Measurements from ENCODE around the gene IBTK.
"Not testable (repeated sequence)": the region's sequence is repeated elsewhere in the genome, so short reads cannot be mapped to it uniquely, and the experiment has no call there.

IBTK gene

DNA sequence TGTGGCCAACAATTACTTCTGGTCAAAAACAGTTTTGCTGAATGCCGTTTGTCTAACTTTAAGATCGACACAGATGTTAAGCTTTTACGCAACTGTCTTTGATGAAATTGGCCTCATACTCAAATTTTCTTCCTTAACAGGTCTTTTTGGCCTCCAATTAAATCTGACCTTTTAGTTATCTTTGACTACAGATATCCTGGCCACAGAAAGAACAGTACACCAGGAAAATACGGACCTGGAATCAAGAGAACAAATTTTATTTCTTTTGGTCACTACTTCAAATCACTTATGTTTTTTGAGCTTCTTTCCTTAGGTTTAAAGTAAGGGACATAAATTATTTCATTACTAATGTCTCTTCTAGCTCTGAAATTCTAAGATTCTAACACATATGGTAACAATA is 49.8 kb downstream of the IBTK start:
- Histone ChIP-seq H3K36me3 (ENCODE audit: low read length) (peaks cover 69% of the 10 kb centered on the region), H3K4me2 (ENCODE audit: low read depth, low read length, poor library complexity, severe bottlenecking) (no peak overlapping the region), H3K9me2 (replicated peaks; ENCODE audit: insufficient read depth, low read length) (no peaks in the 10 kb centered on the region), H2AFZ (ENCODE audit: low read depth, low read length, severe bottlenecking) (no peak overlapping the region), H3K9ac (ENCODE audit: low read length) (no peak overlapping the region), H3K4me3 (ENCODE audit: insufficient read depth, low read length, poor library complexity, severe bottlenecking) (no peak overlapping the region), H4K20me1 (ENCODE audit: low read depth, low read length) (no peaks in the 10 kb centered on the region), H3K9me3 (ENCODE audit: insufficient read depth, low read length) (no peaks in the 10 kb centered on the region), H3F3A (ENCODE audit: insufficient read depth) (no peaks in the 10 kb centered on the region; the same call in 1 of the 2 replicates), H3K79me2 (ENCODE audit: insufficient read depth, low read length) (no peaks in the 10 kb centered on the region), H3K27ac (ENCODE audit: low read depth, low read length) (no peak overlapping the region), H3K27me3 (ENCODE audit: low read length) (no peaks in the 10 kb centered on the region)
- no peak for TF ChIP-seq EZH2phosphoT487 (conservative IDR thresholded peaks at IDR 0.05; ENCODE audit: low read length)
- TF ChIP-seq, protein P1, sequence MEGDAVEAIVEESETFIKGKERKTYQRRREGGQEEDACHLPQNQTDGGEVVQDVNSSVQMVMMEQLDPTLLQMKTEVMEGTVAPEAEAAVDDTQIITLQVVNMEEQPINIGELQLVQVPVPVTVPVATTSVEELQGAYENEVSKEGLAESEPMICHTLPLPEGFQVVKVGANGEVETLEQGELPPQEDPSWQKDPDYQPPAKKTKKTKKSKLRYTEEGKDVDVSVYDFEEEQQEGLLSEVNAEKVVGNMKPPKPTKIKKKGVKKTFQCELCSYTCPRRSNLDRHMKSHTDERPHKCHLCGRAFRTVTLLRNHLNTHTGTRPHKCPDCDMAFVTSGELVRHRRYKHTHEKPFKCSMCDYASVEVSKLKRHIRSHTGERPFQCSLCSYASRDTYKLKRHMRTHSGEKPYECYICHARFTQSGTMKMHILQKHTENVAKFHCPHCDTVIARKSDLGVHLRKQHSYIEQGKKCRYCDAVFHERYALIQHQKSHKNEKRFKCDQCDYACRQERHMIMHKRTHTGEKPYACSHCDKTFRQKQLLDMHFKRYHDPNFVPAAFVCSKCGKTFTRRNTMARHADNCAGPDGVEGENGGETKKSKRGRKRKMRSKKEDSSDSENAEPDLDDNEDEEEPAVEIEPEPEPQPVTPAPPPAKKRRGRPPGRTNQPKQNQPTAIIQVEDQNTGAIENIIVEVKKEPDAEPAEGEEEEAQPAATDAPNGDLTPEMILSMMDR (IDR thresholded peaks at IDR 0.05; ENCODE audit: insufficient read depth, low read length, poor library complexity, severe bottlenecking) = no peak

DNA sequence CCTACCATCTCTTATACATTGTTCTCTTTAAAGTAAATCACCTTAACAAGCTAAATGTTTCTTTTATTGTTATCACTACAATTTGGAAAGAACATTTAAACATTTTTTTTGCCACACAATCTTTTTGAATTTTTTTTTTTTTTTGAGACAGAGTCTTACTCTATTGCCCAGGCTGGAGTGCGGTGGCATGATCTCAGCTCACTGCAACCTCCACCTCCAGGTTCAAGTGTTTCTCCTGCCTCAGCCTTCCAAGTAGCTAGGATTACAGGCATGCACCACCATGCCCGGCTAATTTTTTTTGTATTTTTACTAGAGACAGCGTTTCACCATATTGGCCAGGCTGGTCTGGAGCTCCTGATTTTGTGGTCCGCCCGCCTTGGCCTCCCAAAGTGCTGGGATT is 50.3 kb downstream of the IBTK start:
- not testable (repeated sequence) for H4K20me1 ChIP-seq (ENCODE audit: low read depth, low read length); H3K79me2 ChIP-seq (ENCODE audit: insufficient read depth, low read length); H3K4me3 ChIP-seq (ENCODE audit: insufficient read depth, low read length, poor library complexity, severe bottlenecking); H3K9ac ChIP-seq (ENCODE audit: low read length); H3F3A ChIP-seq (ENCODE audit: insufficient read depth); H3K27me3 ChIP-seq (ENCODE audit: low read length); H3K4me2 ChIP-seq (ENCODE audit: low read depth, low read length, poor library complexity, severe bottlenecking); H3K27ac ChIP-seq (ENCODE audit: low read depth, low read length); H2AFZ ChIP-seq (ENCODE audit: low read depth, low read length, severe bottlenecking); H3K9me2 ChIP-seq (replicated peaks; ENCODE audit: insufficient read depth, low read length); H3K9me3 ChIP-seq (ENCODE audit: insufficient read depth, low read length)
- H3K36me3 ChIP-seq (ENCODE audit: low read length) = peaks cover 63% of the 10 kb centered on the region

DNA sequence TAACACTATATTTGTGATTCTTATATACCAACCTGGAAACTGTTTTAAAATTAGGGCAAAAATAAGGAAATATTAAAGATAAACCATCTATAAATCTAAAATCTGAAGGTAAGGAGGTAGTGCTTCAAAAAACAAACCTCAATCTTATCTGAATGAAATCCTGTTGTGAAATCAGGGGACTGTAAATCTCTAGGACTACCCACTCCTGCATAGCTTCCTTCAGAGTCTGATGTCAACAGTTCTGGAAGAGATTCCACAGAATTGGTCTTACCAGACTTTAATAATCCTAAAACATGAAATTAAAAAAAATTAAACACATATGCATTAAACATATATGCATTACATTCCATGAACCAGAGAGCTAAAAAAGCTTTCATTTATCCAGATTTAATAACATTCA is 51.4 kb downstream of the IBTK start:
- TF ChIP-seq, protein P1 (IDR thresholded peaks at IDR 0.05; ENCODE audit: insufficient read depth, low read length, poor library complexity, severe bottlenecking) = no peak
- no peak for TF ChIP-seq EZH2phosphoT487 (conservative IDR thresholded peaks at IDR 0.05; ENCODE audit: low read length)
- Histone ChIP-seq H3F3A (ENCODE audit: insufficient read depth) (no peaks in the 10 kb centered on the region), H3K27ac (ENCODE audit: low read depth, low read length) (no peak overlapping the region), H3K27me3 (ENCODE audit: low read length) (no peaks in the 10 kb centered on the region), H3K4me3 (ENCODE audit: insufficient read depth, low read length, poor library complexity, severe bottlenecking) (no peak overlapping the region), H3K9ac (ENCODE audit: low read length) (no peak overlapping the region), H4K20me1 (ENCODE audit: low read depth, low read length) (no peaks in the 10 kb centered on the region), H3K36me3 (ENCODE audit: low read length) (peaks cover 64% of the 10 kb centered on the region), H3K9me3 (ENCODE audit: insufficient read depth, low read length) (no peaks in the 10 kb centered on the region), H3K79me2 (ENCODE audit: insufficient read depth, low read length) (no peaks in the 10 kb centered on the region), H3K9me2 (replicated peaks; ENCODE audit: insufficient read depth, low read length) (no peaks in the 10 kb centered on the region), H2AFZ (ENCODE audit: low read depth, low read length, severe bottlenecking) (no peak overlapping the region), H3K4me2 (ENCODE audit: low read depth, low read length, poor library complexity, severe bottlenecking) (no peak overlapping the region)

DNA sequence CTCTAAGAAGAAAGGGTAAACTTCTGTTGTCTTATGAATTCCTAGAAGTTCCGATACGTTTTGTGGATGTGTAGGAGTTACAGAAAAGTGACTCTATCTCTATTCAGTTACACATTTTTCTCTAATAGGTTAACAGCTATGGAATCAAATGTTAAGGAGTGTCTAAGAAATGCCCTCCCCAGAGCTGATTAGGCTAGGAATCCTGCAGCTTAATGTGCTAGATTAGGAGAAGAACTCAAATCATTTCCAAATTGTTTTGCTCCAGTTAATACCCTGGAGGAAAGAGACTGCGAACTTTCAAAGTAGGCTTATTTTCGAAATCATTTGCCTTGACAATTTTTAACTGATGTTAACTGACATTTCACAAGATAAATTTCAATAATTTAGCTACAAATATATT is 51.9 kb downstream of the IBTK start:
- Histone ChIP-seq H2AFZ (ENCODE audit: low read depth, low read length, severe bottlenecking) (no peak overlapping the region), H3K4me2 (ENCODE audit: low read depth, low read length, poor library complexity, severe bottlenecking) (no peak overlapping the region), H3K27ac (ENCODE audit: low read depth, low read length) (no peak overlapping the region), H3K9ac (ENCODE audit: low read length) (no peak overlapping the region), H3K4me3 (ENCODE audit: insufficient read depth, low read length, poor library complexity, severe bottlenecking) (no peak overlapping the region), H3F3A (ENCODE audit: insufficient read depth) (no peaks in the 10 kb centered on the region), H3K27me3 (ENCODE audit: low read length) (no peaks in the 10 kb centered on the region), H3K36me3 (ENCODE audit: low read length) (peaks cover 69% of the 10 kb centered on the region), H4K20me1 (ENCODE audit: low read depth, low read length) (no peaks in the 10 kb centered on the region), H3K79me2 (ENCODE audit: insufficient read depth, low read length) (no peaks in the 10 kb centered on the region), H3K9me2 (replicated peaks; ENCODE audit: insufficient read depth, low read length) (no peaks in the 10 kb centered on the region), H3K9me3 (ENCODE audit: insufficient read depth, low read length) (no peaks in the 10 kb centered on the region)
- TF ChIP-seq EZH2phosphoT487 (conservative IDR thresholded peaks at IDR 0.05; ENCODE audit: low read length) = no peak
- TF ChIP-seq, protein P1 (IDR thresholded peaks at IDR 0.05; ENCODE audit: insufficient read depth, low read length, poor library complexity, severe bottlenecking) = no peak
